NCI-H524 (cell line): ENCODE results near the gene F3.
A peak's percentile ranks its signal among the peaks of the same experiment; 100 is the strongest.

ENCODE experiments used
- DNase-seq, 2 experiments: peaks; one replicate each; lab custom pipeline; 2025; lab: John Stamatoyannopoulos, UW

The F3 gene

DNA sequence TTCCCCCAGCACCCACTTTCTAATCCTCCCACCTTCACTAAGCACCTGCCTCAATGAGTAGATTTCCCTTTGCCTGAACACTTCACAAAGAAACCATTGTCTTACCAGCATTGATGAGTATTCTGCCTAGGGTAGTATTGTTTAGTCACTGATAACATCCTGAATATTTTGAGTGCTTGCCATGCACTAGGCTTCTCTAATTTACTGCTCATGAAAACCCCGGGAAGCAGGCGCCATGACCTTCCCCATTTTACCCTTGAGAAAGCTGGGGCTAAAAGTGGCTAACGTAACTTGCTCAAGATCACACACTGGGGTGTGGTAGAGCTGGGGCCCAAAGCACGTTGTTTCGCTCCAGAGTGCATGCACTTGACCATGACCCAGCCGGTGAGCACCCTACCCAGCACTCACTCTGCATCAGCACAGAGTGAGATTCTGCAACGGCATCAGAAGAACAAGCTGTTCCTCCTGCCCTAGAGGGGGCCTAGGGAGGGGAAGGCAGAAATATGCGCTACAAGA lies 10.6 kb upstream of the F3 start:
- DNase-seq, result no peak

DNA sequence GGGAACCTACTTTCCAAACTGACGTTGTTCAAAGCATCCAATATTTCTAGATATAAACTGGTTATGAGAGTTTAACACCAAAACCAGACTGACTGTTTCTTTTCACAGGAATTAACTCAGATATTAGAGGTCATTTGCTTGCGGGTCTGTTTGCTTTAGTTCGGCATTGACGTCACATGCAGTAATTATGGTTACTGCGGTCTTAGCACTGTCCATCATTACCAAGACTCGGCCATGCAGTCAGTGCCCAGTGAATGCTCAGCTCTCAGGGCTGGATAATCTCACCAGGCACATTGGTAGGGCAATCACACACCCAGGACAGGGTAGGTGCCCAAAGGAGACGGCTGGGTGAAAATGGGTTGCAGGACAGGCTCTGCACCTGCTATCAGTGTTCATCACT lies 9.9 kb upstream of the F3 start:
- DNase-seq, result no peak

GRCh38 chr1:94550800-94551241 lies 9.3 kb upstream of the F3 start:
- no peak for DNase-seq

- no peak for DNase-seq
Observed at GRCh38 chr1:94550396-94550795, 8.8 kb upstream of the F3 start.

DNA sequence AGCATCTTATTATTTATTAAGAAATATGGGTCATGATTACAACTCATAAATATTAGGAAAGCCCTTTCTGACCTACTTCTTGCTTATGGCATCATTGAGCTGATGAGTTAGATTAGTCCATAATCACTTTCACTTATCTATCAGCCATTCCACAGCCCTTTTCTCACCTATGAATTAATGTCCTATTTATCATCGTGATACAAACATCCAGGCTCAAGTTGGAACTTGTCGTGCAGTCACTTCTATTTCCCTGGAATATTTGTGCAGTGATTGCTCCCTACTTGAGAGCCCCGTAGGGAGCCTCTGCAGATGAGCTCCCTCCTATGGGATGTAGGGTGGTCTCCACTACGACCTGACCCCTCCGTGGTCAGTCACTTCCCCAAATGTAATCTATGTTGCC lies 8.1 kb upstream of the F3 start:
- no peak for DNase-seq

DNA sequence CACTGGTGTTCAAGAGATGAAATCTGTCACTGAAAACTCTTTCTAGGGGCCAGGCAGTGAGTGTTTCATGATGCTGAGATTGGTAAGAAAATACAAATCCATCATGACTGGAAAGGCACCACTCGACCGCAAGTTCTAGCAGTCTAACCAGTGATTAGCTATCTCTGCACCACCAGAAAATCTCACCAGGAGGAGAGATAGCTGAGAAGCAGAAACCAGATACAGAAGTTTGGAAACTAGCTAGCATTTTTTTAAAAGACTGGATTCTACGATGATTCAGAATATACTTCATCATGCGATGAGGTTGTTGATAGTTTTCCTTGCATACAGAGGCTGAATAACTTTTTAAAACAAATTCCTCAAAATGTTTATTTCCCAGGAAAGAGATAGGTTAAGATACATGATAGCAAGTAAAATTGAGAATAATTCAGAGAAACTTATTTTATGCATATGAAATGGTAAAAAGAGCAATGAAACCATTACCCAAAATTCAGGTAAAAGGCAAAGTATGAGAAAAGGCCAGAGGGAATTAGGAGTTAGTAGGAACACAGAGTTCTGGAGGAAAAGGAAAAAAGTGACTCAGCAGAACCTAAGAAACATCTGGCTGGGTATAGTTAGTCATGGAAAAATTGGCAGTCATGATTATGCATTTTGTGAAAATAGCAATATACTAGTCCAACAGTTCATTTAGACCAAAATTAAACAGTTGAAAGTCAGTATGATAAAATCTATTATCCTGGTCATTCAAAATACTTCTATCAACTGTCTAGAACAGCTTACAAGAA lies 3.3 kb upstream of the F3 start:
- no peak for DNase-seq

GRCh38 chr1:94543893-94544635 lies 2.5 kb upstream of the F3 start:
- no peak for DNase-seq

DNA sequence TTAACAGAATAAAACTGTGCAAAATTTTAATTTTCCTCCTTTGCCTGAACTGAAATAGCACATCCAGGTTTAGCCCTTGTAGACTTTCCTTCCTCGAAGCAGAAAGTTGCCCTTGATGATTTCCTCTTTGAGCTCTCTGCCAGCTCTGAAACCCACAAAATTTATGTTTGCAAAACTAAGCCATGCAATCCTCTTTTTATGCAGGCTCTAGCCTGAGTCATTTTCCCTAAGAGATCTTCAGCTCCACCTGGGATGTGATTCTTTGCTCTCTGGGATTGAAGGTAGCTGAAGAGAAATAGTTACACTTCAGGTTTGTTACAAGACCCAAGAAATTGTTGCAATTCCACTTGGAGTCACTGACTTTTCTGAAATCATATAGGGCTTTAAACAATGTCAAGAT lies 1.4 kb upstream of the F3 start:
- DNase-seq, result no peak

DNA sequence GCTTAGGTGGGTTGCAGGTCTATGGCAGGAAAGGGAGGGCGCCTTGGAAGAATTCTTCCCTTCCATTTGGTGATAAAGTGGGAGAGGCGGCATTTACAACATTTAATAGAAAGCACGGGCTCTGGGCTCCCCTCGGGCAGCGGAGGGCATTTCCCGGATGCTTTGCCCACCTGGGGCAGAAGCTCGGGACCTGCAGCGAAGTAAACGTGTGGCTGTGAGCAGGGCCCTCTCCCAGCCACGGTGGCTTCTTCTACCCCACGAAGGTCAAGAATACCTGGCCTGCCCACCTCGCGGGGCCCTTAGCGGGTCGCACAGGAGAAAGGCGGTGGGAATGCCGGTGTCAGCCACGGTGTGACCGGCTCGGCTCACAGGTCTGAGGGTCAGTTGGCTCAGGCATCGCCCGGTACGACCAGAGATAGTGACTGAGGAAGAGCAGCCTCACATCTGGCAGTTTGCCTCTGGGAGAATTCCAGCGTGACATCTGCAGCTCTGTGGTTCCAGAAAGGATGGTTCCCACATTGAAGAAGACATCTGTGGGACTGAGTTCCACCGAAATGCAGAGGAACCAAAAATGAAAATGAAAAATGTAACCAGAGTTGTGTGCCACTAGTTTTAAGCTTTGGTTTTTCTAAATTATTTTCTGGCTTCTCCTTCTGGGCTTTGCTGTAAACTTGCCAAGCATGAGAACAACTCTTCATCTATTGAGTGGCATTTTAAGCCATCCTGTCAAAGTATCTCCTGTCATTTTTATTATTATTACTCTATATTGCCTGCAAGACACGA lies 720 bp upstream of the F3 start:
- DNase-seq, result no peak

DNA sequence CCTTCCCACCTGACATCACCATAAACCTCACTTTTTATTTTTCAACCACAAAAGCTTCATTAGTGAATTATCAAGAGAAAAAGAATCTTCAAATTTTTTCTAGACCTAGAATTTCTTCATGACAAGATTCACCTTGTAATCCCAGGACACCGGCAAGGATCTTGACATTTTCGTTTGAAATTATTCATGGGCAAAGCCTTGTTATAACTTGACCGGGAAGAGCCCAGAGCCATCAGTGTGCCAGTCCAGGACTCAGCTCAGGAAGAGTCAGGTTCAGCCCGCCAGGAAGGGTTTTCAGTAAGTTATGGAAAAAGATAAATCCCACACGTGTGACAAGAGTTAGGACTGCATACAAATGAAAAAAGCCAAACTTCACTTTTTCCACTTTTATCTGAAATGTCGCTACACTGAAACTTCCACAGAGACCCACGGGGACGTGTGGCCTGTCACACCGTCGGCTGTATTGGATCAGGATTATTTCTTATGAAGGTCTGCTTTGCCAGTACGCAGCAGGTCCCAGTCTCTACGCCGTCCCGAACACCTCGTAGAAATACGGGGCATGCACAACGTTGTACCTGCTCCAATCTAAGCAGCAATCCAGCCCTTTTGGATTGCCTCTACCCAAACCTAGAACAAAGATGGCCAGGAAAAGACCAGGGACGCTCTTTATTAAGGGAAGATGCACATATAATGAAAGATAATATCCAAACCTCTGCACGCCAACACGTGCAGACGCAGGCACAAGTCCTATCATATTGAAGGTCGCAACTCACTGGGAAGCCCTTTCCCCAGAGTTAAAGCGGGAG lies 916 bp downstream of the F3 start:
- DNase-seq, result peak in 1 of 2 experiments; percentile 27

DNA sequence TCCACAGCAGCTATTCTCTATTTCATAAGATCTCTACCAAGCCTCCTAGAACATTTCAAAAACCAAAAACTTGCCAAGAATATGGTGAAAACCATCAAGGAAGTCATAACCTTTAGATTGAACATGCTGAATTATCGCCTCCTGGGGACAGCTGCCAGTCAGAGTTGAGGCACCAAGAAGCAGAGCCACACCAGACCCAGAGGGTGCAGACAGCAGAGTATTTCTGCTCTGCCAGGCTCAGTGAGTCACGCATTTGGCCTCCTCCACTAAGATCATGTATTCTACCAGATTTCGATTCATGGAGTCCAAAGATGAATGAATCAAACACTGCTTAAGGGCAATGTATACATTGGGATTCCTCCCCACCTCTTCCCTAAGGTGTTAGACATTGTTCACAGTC lies 2.1 kb downstream of the F3 start:
- DNase-seq, result no peak

DNA sequence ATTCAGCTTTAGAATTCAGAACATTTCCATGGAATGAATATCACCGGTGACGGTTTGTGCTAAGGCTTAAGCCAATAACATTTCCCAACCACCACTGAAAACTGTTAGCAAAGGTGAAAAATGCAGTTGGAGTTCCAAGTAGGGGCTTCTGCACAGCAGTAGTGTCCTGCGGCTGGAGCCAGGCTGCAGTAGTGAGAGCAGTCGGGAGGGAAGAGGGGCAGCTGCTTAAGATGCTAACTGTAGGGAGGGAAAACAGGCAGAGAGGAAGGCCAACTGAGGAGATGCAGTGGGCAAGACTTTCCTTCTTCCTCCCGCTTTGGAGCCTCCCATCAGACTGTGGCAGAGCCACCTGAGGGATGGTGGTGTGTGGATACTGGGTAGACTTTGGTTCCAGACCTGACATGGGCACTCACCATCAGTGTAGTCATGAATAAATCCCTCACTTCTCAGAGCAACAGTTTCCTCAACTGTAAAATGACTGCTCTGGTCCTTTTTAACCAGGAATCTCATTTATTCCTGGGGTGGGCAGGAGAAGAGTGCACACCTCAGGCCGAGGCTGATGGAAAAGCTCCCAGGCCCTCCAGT lies 3.2 kb downstream of the F3 start:
- DNase-seq, result no peak

- no peak for DNase-seq
Observed at GRCh38 chr1:94537254-94537653, 4.3 kb downstream of the F3 start.

GRCh38 chr1:94535879-94536278 lies 5.7 kb downstream of the F3 start:
- no peak for DNase-seq

- no peak for DNase-seq
Observed at GRCh38 chr1:94535095-94535494, 6.5 kb downstream of the F3 start.

- DNase-seq, result no peak
Observed at GRCh38 chr1:94532077-94532476, 9.5 kb downstream of the F3 start.

GRCh38 chr1:94531664-94532063 lies 9.9 kb downstream of the F3 start:
- no peak for DNase-seq

DNA sequence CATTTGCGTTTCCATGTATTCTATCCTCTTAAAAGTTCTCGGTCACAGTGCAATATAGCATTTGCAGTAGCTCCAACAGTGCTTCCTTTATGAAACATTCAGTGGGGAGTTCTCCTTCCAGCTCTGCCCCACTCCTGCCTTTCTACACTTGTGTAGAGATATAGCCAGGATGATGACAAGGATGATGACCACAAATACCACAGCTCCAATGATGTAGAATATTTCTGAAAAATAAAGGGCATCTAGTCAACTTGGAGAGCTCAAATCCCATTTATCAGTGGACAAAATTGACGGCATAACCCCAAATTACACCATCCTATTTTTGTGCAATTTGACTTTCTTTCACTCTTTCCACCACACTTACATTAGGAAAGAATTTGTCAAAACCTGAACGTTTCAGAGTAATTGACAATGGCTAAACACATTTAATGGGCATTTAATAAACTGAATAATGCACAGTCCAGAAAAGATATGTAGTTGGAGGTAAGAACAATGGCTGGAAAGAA lies 11.1 kb downstream of the F3 start:
- DNase-seq, result no peak

DNA sequence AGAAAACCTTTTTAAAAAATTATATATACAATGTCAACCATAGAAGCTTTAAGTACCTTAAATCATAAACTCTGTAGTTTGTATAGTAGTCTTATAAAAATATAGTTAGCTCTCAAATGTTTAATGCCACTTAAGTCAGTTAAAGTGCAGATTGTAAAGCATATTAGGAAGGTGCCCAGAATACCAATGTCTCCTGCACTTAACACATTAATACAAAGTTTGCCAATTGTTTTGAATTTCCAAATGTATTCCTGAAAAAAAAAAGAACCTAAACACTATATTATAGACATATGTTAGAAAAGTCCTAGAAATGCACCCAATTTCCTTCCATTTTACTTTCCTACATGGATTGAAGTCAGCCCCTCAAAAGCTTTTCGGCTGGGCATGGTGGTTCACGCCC lies 12.1 kb downstream of the F3 start:
- no peak for DNase-seq

- DNase-seq, result no peak
Observed at GRCh38 chr1:94528826-94529225, 12.7 kb downstream of the F3 start.

DNA sequence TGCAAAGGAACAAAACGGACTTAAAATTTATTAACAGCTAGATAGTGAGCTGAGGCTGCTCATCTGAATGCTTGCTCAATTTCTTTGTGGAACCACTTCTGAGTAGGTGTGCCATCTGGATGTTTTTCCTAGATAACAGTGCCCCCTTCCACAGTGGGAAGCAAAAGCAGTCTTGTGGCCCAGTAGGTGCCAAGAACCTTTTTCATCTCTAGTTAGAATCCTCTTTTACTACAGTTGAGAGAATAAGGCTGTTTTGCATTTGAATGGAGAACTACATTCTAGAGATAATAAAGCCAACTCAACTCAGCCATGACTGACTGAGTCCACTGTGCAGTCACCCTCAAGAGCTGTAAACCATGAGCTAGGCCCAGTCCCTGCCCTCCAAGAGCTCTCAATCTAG lies 13.3 kb downstream of the F3 start:
- peak; percentile 1 to 52 for DNase-seq
